ENCODE results near the gene PHACTR1. TPM values are rescaled to one million over a fixed set of nuclear protein-coding genes. Genes with fewer than 3 reads are reported as not detected.
"Not testable (repeated sequence)": the region's sequence is repeated elsewhere in the genome, so short reads cannot be mapped to it uniquely, and the experiment has no call there.

PHACTR1 gene
- polyA plus RNA-seq, 1 donor, result 20.1 TPM

- DNase-seq, result peak; percentile 75
These were observed 397.5 kb downstream of the PHACTR1 start for GRCh38 chr6:13113981-13114593.

- no peak for DNase-seq
These were observed 399.6 kb downstream of the PHACTR1 start for GRCh38 chr6:13116155-13116554.

- no peak for DNase-seq
These were observed 401.0 kb downstream of the PHACTR1 start for GRCh38 chr6:13117570-13117969.

- no peak for DNase-seq
These were observed 403.0 kb downstream of the PHACTR1 start for GRCh38 chr6:13119549-13119948.

- DNase-seq, result no peak
These were observed 404.2 kb downstream of the PHACTR1 start for GRCh38 chr6:13120483-13121482.

- DNase-seq, result no peak
These were observed 407.6 kb downstream of the PHACTR1 start for GRCh38 chr6:13124131-13124530.

- no peak for DNase-seq
These were observed 409.3 kb downstream of the PHACTR1 start for GRCh38 chr6:13125841-13126240.

GRCh38 chr6:13131935-13132661 lies 415.5 kb downstream of the PHACTR1 start:
- no peak for DNase-seq

- not testable (repeated sequence) for DNase-seq
These were observed 417.3 kb downstream of the PHACTR1 start for GRCh38 chr6:13133894-13134293.

- DNase-seq, result no peak
These were observed 418.6 kb downstream of the PHACTR1 start for GRCh38 chr6:13135152-13135551.

GRCh38 chr6:13139119-13139518 lies 422.6 kb downstream of the PHACTR1 start:
- no peak for DNase-seq

GRCh38 chr6:13140980-13141379 lies 424.4 kb downstream of the PHACTR1 start:
- DNase-seq, result no peak

- DNase-seq, result no peak
These were observed 424.8 kb downstream of the PHACTR1 start for GRCh38 chr6:13141387-13141786.

- no peak for DNase-seq
These were observed 426.0 kb downstream of the PHACTR1 start for GRCh38 chr6:13142611-13143010.

- no peak for DNase-seq
These were observed 429.9 kb downstream of the PHACTR1 start for GRCh38 chr6:13146442-13146841.

- DNase-seq, result no peak
These were observed 430.8 kb downstream of the PHACTR1 start for GRCh38 chr6:13147376-13147775.

GRCh38 chr6:13147782-13148181 lies 431.2 kb downstream of the PHACTR1 start:
- no peak for DNase-seq

- DNase-seq, result no peak
These were observed 436.2 kb downstream of the PHACTR1 start for GRCh38 chr6:13152764-13153163.

GRCh38 chr6:13156381-13156780 lies 439.8 kb downstream of the PHACTR1 start:
- DNase-seq, result no peak

- DNase-seq, result no peak
These were observed 440.7 kb downstream of the PHACTR1 start for GRCh38 chr6:13157293-13157692.

GRCh38 chr6:13159300-13159699 lies 442.7 kb downstream of the PHACTR1 start:
- no peak for DNase-seq

- not testable (repeated sequence) for DNase-seq
These were observed 443.3 kb downstream of the PHACTR1 start for GRCh38 chr6:13159822-13160221.
